ENCODE data around the gene NIT1.

Gene NIT1

DNA sequence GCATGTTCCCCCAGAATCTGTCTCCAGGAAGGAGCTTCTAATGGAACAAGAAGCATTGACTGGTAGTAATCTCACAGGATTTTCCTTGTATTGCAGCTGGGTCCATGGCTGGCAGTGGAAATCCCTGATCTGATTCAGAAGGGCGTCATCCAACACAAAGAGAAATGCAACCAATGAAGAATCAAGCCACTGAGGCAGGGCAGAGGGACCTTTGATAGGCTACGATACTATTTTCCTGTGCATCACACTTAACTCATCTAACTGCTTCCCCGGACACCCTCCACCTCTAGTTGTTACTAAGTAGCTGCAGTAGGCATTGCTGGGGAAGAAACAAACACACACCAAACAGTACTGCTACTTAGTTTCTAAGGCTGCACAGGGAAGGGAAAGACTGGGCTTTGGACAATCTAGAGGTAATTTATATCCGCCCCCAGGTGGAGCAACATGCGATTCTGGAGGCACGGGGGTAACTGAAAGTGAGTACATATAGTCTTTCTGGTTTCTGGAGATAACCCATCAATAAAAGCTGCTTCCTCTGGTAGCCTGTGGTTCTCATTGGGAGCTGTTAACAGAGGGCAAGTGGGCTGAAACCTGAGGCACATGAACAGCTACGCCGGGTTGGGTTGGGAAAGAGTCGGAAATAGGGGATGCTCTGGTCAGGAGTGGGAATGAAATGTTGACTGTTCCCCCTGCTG, 40.6 kb downstream of the NIT1 start:
- DNase-seq = no peak

GRCh38 chr1:161159087-161159912, 41.4 kb downstream of the NIT1 start, which contains the start of gene USP21:
Gene USP21 (plus strand): TSS chr1:161159500. CDS start chr1:161160641, 1,141 bp downstream.
- DNase-seq = peak; percentile 88

DNA sequence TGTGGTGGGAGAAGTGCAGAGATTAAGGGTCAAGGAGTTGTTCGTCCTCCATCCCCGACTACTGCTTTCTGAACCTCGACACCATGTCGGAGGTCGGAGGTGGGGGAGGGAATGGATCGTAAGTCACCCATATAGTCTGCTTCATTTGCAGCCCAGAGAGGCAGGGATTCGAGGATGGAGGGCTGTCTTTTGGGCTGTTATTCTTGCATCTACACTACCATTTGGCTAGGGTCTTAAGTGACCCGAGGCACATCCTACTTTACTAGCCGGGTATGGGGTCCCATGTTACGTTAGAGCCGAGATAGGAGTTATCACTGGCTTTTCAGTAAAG, 42.0 kb downstream of the NIT1 start:
- DNase-seq = no peak

DNA sequence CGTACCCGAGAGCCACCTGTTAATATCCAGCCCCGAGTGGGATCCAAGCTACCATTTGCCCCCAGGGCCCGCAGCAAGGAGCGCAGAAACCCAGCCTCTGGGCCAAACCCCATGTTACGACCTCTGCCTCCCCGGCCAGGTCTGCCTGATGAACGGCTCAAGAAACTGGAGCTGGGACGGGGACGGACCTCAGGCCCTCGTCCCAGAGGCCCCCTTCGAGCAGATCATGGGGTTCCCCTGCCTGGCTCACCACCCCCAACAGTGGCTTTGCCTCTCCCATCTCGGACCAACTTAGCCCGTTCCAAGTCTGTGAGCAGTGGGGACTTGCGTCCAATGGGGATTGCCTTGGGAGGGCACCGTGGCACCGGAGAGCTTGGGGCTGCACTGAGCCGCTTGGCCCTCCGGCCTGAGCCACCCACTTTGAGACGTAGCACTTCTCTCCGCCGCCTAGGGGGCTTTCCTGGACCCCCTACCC, 42.8 kb downstream of the NIT1 start:
- DNase-seq = no peak

- DNase-seq = no peak
Measured at GRCh38 chr1:161161652-161162051, 43.7 kb downstream of the NIT1 start.

DNA sequence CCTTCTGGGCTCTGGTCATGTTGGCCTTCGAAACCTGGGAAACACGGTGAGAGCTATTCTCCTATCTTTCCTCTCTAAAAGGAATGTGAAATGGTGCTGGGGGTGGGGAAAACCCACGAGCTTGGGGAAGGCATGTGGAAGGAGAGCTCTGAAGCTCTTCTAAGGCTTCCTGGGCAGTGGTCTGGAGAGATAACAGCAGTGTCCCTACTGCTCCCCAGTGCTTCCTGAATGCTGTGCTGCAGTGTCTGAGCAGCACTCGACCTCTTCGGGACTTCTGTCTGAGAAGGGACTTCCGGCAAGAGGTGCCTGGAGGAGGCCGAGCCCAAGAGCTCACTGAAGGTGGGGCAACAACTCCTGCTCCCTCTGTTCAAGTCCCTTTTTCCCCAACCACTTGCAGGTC, 44.1 kb downstream of the NIT1 start:
- no peak for DNase-seq

GRCh38 chr1:161162806-161163205, 44.9 kb downstream of the NIT1 start:
- no peak for DNase-seq

DNA sequence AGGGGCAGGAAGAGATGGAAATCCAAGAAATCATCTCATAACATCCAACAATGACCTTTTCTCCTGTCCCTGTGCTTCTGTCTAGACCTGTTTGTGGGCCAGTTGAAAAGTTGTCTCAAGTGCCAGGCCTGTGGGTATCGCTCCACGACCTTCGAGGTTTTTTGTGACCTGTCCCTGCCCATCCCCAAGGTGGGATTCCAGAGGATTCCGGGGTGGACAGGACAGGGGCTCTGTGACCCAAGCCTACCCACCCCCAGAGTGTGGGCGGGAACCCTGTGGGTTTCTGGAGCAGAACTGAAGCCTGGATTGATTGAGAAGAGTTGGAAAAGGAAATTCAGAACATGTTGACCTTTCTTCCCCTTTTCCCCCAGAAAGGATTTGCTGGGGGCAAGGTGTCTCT, 45.9 kb downstream of the NIT1 start:
- no peak for DNase-seq

- DNase-seq = no peak
Measured at GRCh38 chr1:161164901-161165610, 47.2 kb downstream of the NIT1 start.

GRCh38 chr1:161165742-161166668, 48.1 kb downstream of the NIT1 start, which contains the start of gene PPOX:
Gene PPOX (plus strand): TSS chr1:161166426. CDS start chr1:161166848, 422 bp downstream.
- peak; percentile 85 to 88 for DNase-seq

DNA sequence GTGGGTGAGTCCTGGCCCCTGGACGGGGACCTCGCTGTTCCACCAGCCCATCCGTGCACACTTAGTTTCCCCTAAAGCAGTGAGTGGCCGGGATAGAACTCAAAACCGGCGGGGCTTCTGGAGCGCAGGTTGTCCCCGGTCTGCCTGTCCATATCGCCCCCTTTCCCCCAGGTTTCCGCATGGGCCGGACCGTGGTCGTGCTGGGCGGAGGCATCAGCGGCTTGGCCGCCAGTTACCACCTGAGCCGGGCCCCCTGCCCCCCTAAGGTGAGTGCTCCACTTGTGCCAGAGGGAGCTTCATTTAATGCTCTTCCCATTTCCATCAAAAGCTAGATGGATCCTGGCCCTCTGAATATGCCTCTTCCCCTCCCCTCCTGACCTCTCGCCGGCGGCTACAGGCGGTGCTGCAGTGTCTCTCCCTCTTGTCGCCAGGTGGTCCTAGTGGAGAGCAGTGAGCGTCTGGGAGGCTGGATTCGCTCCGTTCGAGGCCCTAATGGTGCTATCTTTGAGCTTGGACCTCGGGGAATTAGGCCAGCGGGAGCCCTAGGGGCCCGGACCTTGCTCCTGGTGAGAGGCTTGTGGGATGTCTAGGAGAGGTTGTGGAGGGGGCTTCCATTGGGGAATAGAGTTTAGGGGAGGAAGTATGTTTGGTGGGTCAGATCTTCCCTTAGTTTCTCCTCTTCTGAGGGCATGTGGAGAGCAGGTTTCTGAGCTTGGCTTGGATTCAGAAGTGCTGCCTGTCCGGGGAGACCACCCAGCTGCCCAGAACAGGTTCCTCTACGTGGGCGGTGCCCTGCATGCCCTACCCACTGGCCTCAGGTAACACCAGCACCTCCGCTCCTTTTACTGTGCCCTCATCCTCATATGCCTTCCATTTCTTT, 49.0 kb downstream of the NIT1 start:
- DNase-seq = no peak

DNA sequence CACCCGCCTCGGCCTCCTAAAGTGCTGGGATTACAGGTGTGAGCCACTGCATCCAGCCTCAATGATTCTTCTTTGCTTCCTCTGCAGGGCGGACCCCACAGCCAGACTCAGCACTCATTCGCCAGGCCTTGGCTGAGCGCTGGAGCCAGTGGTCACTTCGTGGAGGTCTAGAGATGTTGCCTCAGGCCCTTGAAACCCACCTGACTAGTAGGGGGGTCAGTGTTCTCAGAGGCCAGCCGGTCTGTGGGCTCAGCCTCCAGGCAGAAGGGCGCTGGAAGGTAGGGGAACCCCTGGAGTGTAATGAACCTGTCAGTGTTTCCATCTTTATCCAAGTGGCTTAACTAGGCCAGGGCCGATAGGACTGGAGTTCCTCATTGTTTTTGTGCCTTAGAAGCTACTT, 51.0 kb downstream of the NIT1 start:
- DNase-seq = no peak

Measured in activated CD4-positive, alpha-beta T cell treated with anti-CD3 and anti-CD28 coated beads, Interleukin-2, amount 50 U/mL, for 4 hours (primary cell).